ENCODE measurements around the gene MGAT4D.

DNA sequence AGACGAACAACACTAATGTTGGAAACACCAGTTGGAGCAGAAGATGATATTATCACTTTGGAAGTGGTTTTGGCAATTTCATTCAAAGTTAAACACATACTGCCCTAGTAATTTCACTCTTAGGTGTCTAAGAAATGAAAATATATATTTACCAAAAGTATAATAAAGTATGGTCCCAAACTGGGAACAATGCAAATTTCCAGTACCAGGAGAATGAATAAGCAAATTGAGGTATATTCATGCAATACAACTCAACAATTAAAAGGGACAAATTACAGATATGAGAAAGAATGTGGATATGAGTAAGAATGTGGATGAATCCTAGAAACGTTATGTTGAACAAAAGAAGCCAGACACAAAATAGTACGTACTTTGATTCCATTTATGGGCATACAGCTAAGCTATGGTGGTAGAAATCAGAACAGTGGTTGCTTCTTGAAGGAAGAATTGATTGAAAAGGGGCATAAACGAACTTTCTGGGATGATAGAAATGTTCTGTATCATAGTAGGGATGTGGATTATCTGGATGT, 35.9 kb upstream of the MGAT4D start:
- no peak for TF ChIP-seq CTCF (conservative IDR thresholded peaks at IDR 0.05)
- TF ChIP-seq ZFX (IDR thresholded peaks at IDR 0.05): no peak
